Keratinocyte (primary cell): ENCODE results near the gene TAF1B. TPM values are rescaled to one million over a fixed set of nuclear protein-coding genes. Genes with fewer than 3 reads are reported as not detected.

Source experiments
- DNase-seq: peaks from one replicate; pipeline ENCODE4 v3.0.0-alpha.2; 2011; ENCODE audit warnings: low read depth, missing footprints, low spot score
- FAIRE-seq: peaks from 2 replicates; lab custom pipeline; 2011; peaks lifted over from hg19 to GRCh38; lab: Jason Lieb, UNC
- H2AFZ ChIP-seq: 2 replicates; pipeline ENCODE4 v1.6.0; 2012; ENCODE audit warnings: low read length, control low read depth, inconsistent platforms; ENCODE audit not compliant: control insufficient read depth
- H3K27ac ChIP-seq: 2 replicates; pipeline ENCODE4 v1.5.1; 2011; ENCODE audit warnings: low read length; ENCODE audit not compliant: control insufficient read depth, insufficient read depth
- H3K27me3 ChIP-seq: 3 replicates; pipeline ENCODE4 v1.6.0; 2011; ENCODE audit warnings: low read length; ENCODE audit not compliant: control insufficient read depth, insufficient read depth; ENCODE audit errors: extremely low read depth
- H3K36me3 ChIP-seq, 2 experiments: 2 replicates in 1 of 2; 3 replicates in 1 of 2; pipeline ENCODE4 v1.5.1; 2011; ENCODE audit warnings: low read length in 2 of 2, mild to moderate bottlenecking in 1 of 2; ENCODE audit not compliant: control insufficient read depth in 2 of 2, insufficient read depth in 2 of 2; ENCODE audit errors: extremely low read depth in 1 of 2
- H3K4me1 ChIP-seq: 3 replicates; pipeline ENCODE4 v1.5.1; 2011; ENCODE audit warnings: low read length; ENCODE audit not compliant: control insufficient read depth, insufficient read depth; ENCODE audit errors: extremely low read depth
- H3K4me2 ChIP-seq: 3 replicates; pipeline ENCODE4 v1.6.0; 2011; ENCODE audit warnings: low read depth, low read length; ENCODE audit not compliant: control insufficient read depth, insufficient read depth; ENCODE audit errors: extremely low read depth
- H3K4me3 ChIP-seq, 3 experiments: fragments of 200-600 bp in 1 of 3; sonication (generic) in 1 of 3; 2 replicates in 2 of 3; 3 replicates in 1 of 3; pipeline ENCODE4 v1.5.1; 2011 to 2016; ENCODE audit warnings: low read length in 3 of 3, mild to moderate bottlenecking in 3 of 3, control low read depth in 2 of 3, inconsistent platforms in 1 of 3, low read depth in 1 of 3, mixed read lengths in 1 of 3, mixed run types in 1 of 3, moderate library complexity in 1 of 3; ENCODE audit not compliant: control insufficient read depth in 2 of 3, insufficient read depth in 2 of 3; ENCODE audit errors: extremely low read depth in 1 of 3
- H3K79me2 ChIP-seq: 2 replicates; pipeline ENCODE4 v1.6.0; 2012; ENCODE audit warnings: low read length; ENCODE audit not compliant: control insufficient read depth, insufficient read depth
- H3K9ac ChIP-seq: 3 replicates; pipeline ENCODE4 v1.6.0; 2011; ENCODE audit warnings: low read length; ENCODE audit not compliant: control insufficient read depth, insufficient read depth; ENCODE audit errors: extremely low read depth
- H3K9me1 ChIP-seq: 3 replicates; pipeline ENCODE4 v1.6.0; 2011; ENCODE audit warnings: low read length; ENCODE audit not compliant: control insufficient read depth, insufficient read depth; ENCODE audit errors: extremely low read depth
- H3K9me3 ChIP-seq: 2 replicates; pipeline ENCODE4 v1.5.1; 2012; ENCODE audit warnings: low read depth, low read length; ENCODE audit not compliant: control insufficient read depth
- H4K20me1 ChIP-seq: 3 replicates; pipeline ENCODE4 v1.6.0; 2011; ENCODE audit warnings: low read length; ENCODE audit not compliant: control insufficient read depth, insufficient read depth; ENCODE audit errors: extremely low read depth
- CTCF ChIP-seq, 3 experiments: IDR thresholded peaks in 1 of 3; conservative IDR thresholded peaks in 1 of 3; optimal IDR thresholded peaks in 1 of 3; 2 replicates in 2 of 3; 3 replicates in 1 of 3; pipeline versions ENCODE3 to v1.5.1; 2011; ENCODE audit warnings: low read length in 3 of 3, mild to moderate bottlenecking in 3 of 3, moderate library complexity in 2 of 3, control low read depth in 1 of 3, inconsistent platforms in 1 of 3; ENCODE audit not compliant: insufficient read depth in 2 of 3; ENCODE audit errors: extremely low read depth in 1 of 3
- EZH2 ChIP-seq: IDR thresholded peaks from one replicate; pipeline ENCODE4 v1.6.1; 2012; ENCODE audit warnings: inconsistent platforms, mild to moderate bottlenecking, low read length, moderate library complexity
- dilution Hi-C: fragments of 300-500 bp; cut with MboI; formaldehyde crosslinking; loops from one replicate; pipeline ENCODE4 v1.7.0; 2020; ENCODE audit warnings: low sequenced_read_pairs; ENCODE audit not compliant: extremely low pct_ligation_motif_present
- polyA plus RNA-seq, 5 experiments: library from polyadenylated mRNA; depleted of rRNA in 3 of 5; stranded (reverse) in 3 of 5; stranded (forward) in 1 of 5; unstranded in 1 of 5; fragments of >200 nt; gene quantifications; 1 replicate in 1 of 5; 2 replicates in 3 of 5; 3 replicates in 1 of 5; pipeline versions ENCODE4 v1.2.1 to v1.2.3, GENCODE V29; 2011 to 2012; ENCODE audit warnings: missing spikeins in 2 of 5, low read depth in 1 of 5, low replicate concordance in 1 of 5

The TAF1B gene
- polyA plus RNA-seq, 1 donor (not counting 4 experiments of a cell fraction or from before 2014, with no cell fraction given), result 16.5 TPM

- TF ChIP-seq CTCF (optimal IDR thresholded peaks at IDR 0.05 in 1 of 3, IDR thresholded peaks at IDR 0.05 in 1 of 3, conservative IDR thresholded peaks at IDR 0.05 in 1 of 3; ENCODE audit: extremely low read depth in 1 of 3, insufficient read depth in 2 of 3, low read length in 3 of 3), result no peak
- TF ChIP-seq EZH2, result no peak
- H4K20me1 ChIP-seq, result no peaks in the 10 kb centered on the region
- dilution Hi-C loops, result no loop called here
- no peak overlapping the region for H3K4me3 ChIP-seq
- peaks cover 2% of the 10 kb centered on the region for H3K4me1 ChIP-seq
- H3K9me1 ChIP-seq, result no peaks in the 10 kb centered on the region
- no peak overlapping the region for H2AFZ ChIP-seq
- no peak overlapping the region for H3K4me2 ChIP-seq
- H3K79me2 ChIP-seq, result no peaks in the 10 kb centered on the region
- no peaks in the 10 kb centered on the region for H3K27me3 ChIP-seq
- H3K9me3 ChIP-seq, result no peaks in the 10 kb centered on the region
- no peak overlapping the region for H3K27ac ChIP-seq
- H3K9ac ChIP-seq, result no peak overlapping the region
- FAIRE-seq (no peak), DNase-seq (no peak)
- no peaks in the 10 kb centered on the region for H3K36me3 ChIP-seq
Measured at GRCh38 chr2:9952856-9953503, 109.7 kb downstream of the TAF1B start.

GRCh38 chr2:9954136-9954535 lies 110.9 kb downstream of the TAF1B start:
- FAIRE-seq (no peak), DNase-seq (no peak)
- H3K27me3 ChIP-seq, result no peaks in the 10 kb centered on the region
- TF ChIP-seq CTCF (optimal IDR thresholded peaks at IDR 0.05 in 1 of 3, IDR thresholded peaks at IDR 0.05 in 1 of 3, conservative IDR thresholded peaks at IDR 0.05 in 1 of 3; ENCODE audit: extremely low read depth in 1 of 3, insufficient read depth in 2 of 3, low read length in 3 of 3) (no peak), EZH2 (no peak)
- no peak overlapping the region for H3K27ac ChIP-seq
- H2AFZ ChIP-seq, result no peak overlapping the region
- H3K4me2 ChIP-seq, result no peak overlapping the region
- H3K9me3 ChIP-seq, result no peaks in the 10 kb centered on the region
- H3K4me3 ChIP-seq, result no peak overlapping the region
- H4K20me1 ChIP-seq, result no peaks in the 10 kb centered on the region
- dilution Hi-C loops, result no loop called here
- H3K36me3 ChIP-seq, result no peaks in the 10 kb centered on the region
- H3K4me1 ChIP-seq, result peaks cover 2% of the 10 kb centered on the region
- no peak overlapping the region for H3K9ac ChIP-seq
- H3K9me1 ChIP-seq, result no peaks in the 10 kb centered on the region
- no peaks in the 10 kb centered on the region for H3K79me2 ChIP-seq
